Activated CD4-positive, alpha-beta memory T cell treated with anti-CD3 and anti-CD28 coated beads for 36 hours (primary cell): ENCODE data around the gene C1orf53. TPM values are rescaled to one million over a fixed set of nuclear protein-coding genes. Genes with fewer than 3 reads are reported as not detected.
"Not testable (repeated sequence)": the region's sequence is repeated elsewhere in the genome, so short reads cannot be mapped to it uniquely, and the experiment has no call there.

Source experiments
- CTCF ChIA-PET: fragments of 350-600 bp; sonication (Branson Sonifier 250); formaldehyde crosslinking; loops from one replicate; lab custom pipeline; 2021; ENCODE audit warnings: antibody characterized with exemption, inconsistent platforms; lab: Charles Lee
- POLR2A ChIA-PET: fragments of 350-600 bp; sonication (Branson Sonifier 250); formaldehyde crosslinking; loops from one replicate; lab custom pipeline; 2021; ENCODE audit warnings: antibody characterized with exemption; lab: Charles Lee
- DNase-seq: peaks from one replicate; pipeline ENCODE4 v3.0.0-alpha.2; 2020
- H3K27ac Mint-ChIP-seq: one replicate; pipeline ENCODE4 v1.8.0; 2021; ENCODE audit warnings: mixed read lengths
- H3K27me3 Mint-ChIP-seq: one replicate; pipeline ENCODE4 v1.8.0; 2021; ENCODE audit warnings: mixed read lengths
- H3K36me3 Mint-ChIP-seq: one replicate; pipeline ENCODE4 v1.8.0; 2021; ENCODE audit warnings: mixed read lengths
- H3K4me1 Mint-ChIP-seq: one replicate; pipeline ENCODE4 v1.8.0; 2021; ENCODE audit warnings: low read depth, mixed read lengths
- H3K4me3 Mint-ChIP-seq: one replicate; pipeline ENCODE4 v1.8.0; 2021; ENCODE audit warnings: mild to moderate bottlenecking, mixed read lengths
- H3K9me3 Mint-ChIP-seq: one replicate; pipeline ENCODE4 v1.8.0; 2021; ENCODE audit warnings: mixed read lengths
- intact Hi-C: fragments of 100-400 bp; cut with micrococcal nuclease; formaldehyde crosslinking; loops from one replicate; pipeline ENCODE4 v1.15.1; 2023
- total RNA-seq, 2 experiments: library from RNA; stranded (reverse); gene quantifications; one replicate each; pipeline ENCODE4 v1.2.3, GENCODE V29; 2021

Gene C1orf53
- total RNA-seq, 2 experiments from 2014 or later = 0.40 to 0.58 TPM

DNA sequence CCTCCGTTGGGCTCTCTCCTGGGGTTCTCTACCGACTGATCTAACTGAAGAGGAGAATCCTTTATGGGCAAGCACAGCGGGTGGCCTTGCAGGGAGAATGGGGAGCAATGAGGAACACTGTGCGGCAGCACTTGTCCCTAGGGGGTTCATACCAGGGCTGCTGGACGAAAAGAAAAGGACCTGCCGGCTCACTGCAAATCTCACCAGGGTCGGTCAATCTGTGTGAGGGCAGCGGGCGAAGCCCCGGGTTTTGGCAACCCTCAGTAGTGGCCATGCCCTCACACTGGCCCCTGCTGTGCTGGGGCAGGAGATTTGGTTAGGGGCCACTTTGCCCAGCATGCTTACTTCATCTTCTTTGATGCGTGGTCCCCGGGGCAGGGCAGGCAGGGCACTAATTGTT is 20.6 kb downstream of the C1orf53 start:
- no peak overlapping the region for H3K27ac Mint-ChIP-seq
- peaks cover 62% of the 10 kb centered on the region for H3K27me3 Mint-ChIP-seq
- no peaks in the 10 kb centered on the region for H3K36me3 Mint-ChIP-seq
- CTCF ChIA-PET = interaction anchor here (0.7 to 2.3 kb wide), 4 partner anchors 9 to 397 kb away, joined by 3 to 22 read pairs (median 3); partner anchors contain the start of gene C1orf53
- no peak overlapping the region for H3K4me3 Mint-ChIP-seq
- intact Hi-C loops = loop anchor here (5.0 to 10.0 kb wide), 2 partner anchors 429 to 598 kb away; no protein-coding TSS in a partner anchor
- no peak for DNase-seq
- POLR2A ChIA-PET = no interaction called here
- peaks cover 28% of the 10 kb centered on the region for H3K4me1 Mint-ChIP-seq
- no peaks in the 10 kb centered on the region for H3K9me3 Mint-ChIP-seq

DNA sequence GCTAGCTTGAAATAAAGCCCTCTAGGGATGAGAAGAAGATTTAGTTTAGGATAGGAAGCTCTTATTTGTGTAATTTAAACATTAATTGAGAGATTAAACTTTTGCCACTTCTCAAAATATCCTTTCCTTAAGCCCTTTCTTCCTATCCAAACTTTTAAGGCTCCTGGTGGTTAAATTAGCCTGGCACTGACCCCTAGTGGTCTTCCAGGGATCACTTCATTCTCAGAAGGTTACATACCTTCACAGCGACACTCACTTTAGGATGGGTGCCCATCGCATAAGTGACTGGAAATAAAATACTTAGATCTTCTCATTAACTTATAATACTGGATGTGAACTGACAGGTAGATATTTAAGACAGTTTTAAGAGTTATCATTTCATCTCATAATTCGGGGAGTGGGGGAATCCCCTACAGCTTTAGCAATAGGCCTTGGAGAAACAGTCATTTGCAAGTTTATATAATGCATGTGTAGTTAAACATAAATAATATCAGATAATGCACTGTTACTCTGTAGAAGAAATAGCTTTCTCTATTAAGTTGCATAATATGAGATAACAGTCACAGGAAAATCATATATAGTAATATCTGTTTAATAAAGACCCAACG is 22.2 kb downstream of the C1orf53 start:
- peak; percentile 45 for DNase-seq
- H3K27ac Mint-ChIP-seq = no peak overlapping the region

DNA sequence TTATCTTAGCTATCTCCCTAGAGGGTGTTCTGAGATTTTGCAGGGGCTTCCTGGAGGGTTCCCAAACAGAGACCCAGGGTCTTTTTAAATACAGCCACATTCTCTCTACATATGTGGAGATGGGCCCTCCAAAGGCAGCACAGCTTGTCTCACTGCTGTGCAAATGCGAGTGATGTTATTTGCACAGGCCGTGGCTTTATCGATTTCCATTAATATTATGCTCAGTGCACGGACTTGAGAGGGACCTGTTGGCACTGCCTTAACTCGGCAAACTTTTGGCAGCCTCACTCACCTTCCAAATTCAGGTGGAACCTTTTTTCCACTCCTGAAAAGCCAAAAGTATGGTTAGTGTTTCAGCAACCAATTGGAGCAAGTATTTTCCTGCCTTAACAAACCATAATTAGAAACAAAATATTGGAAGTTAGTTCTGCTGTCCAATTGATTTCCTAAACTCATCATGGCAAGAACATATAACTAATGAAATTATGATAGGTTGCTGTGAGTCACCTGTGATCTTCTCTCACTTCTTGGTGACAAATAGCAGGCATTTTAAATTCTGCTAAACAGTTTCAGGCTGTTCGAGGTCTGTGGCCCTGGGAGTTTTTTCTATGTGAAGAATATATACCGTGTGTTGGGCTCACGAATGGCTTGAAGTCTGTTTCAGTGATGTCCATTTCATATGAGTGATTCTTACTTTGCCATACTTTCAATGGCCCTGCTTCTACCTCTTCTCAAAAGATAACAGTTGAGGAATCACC is 25.7 kb downstream of the C1orf53 start:
- peaks cover 4% of the 10 kb centered on the region for H3K4me1 Mint-ChIP-seq
- ChIA-PET POLR2A (no interaction called here), CTCF (interaction anchor here (0.9 to 1.9 kb wide), 5 partner anchors 25 to 411 kb away, joined by 3 to 7 read pairs (median 4); partner anchors contain the start of gene C1orf53)
- no peaks in the 10 kb centered on the region for H3K36me3 Mint-ChIP-seq
- H3K9me3 Mint-ChIP-seq = no peaks in the 10 kb centered on the region
- H3K4me3 Mint-ChIP-seq = no peak overlapping the region
- DNase-seq = no peak
- H3K27me3 Mint-ChIP-seq = peaks cover 35% of the 10 kb centered on the region
- no peak overlapping the region for H3K27ac Mint-ChIP-seq
- intact Hi-C loops = loop anchor here (10.0 kb wide), 1 partner anchor 603 kb away; no protein-coding TSS in a partner anchor

More for the DNA sequence above, 22.2 kb downstream of the C1orf53 start:
- peaks cover 20% of the 10 kb centered on the region for H3K4me1 Mint-ChIP-seq
- POLR2A ChIA-PET = no interaction called here
- H3K27me3 Mint-ChIP-seq = peaks cover 56% of the 10 kb centered on the region
- H3K36me3 Mint-ChIP-seq = no peaks in the 10 kb centered on the region
- H3K4me3 Mint-ChIP-seq = no peak overlapping the region
- H3K9me3 Mint-ChIP-seq = no peaks in the 10 kb centered on the region
- CTCF ChIA-PET = interaction anchor here (0.5 to 2.4 kb wide), 24 partner anchors 9 to 808 kb away, joined by 3 to 22 read pairs (median 4); partner anchors contain the start of gene C1orf53
- intact Hi-C loops = loop anchor here (1.0 to 10.0 kb wide), 5 partner anchors 309 to 600 kb away; no protein-coding TSS in a partner anchor

DNA sequence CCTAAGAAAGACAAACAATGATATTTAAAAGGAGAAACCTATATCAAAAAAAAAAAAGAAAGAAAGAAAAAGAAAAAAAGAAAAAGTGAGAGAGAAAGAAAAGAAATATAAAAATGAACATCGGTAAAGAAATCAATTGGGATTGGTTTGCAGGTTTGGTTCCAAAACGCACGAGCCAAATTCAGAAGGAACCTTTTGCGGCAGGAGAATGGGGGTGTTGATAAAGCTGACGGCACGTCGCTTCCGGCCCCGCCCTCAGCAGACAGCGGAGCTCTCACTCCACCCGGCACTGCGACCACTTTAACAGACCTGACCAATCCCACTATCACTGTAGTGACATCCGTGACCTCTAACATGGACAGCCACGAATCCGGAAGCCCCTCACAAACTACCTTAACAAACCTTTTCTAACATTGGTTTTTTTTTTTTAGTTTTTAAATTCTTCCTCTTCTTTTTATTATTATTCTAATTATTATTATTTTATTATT is 26.5 kb downstream of the C1orf53 start:
- intact Hi-C loops = loop anchor here (10.0 kb wide), 1 partner anchor 604 kb away; no protein-coding TSS in a partner anchor
- POLR2A ChIA-PET = no interaction called here
- peak overlapping the region; percentile 65 for H3K4me3 Mint-ChIP-seq
- H3K9me3 Mint-ChIP-seq = no peaks in the 10 kb centered on the region
- H3K36me3 Mint-ChIP-seq = no peaks in the 10 kb centered on the region
- peaks cover 4% of the 10 kb centered on the region for H3K4me1 Mint-ChIP-seq
- CTCF ChIA-PET = interaction anchor here (0.7 kb wide), 1 partner anchor 399 kb away, joined by 3 read pairs; no protein-coding TSS in a partner anchor
- H3K27me3 Mint-ChIP-seq = peaks cover 40% of the 10 kb centered on the region
- H3K27ac Mint-ChIP-seq = no peak overlapping the region
- peak; percentile 43 for DNase-seq

DNA sequence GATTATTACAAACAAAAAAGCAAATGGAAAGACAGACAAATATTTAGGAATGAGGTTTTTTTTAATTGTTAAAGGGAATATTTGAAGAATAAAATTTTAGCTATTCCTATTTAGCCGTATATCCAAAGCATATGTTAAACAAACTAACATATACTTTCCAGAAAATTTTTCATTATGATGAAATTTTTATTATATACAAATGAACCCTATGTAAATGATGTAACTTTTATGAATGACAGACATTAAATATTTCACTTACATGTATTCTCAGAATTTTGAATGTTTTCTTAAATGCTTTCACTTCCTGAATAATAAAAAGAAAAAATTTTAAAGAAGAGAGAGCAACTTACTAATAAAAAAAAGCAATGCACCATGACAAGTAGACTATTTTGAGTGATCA is 30.6 kb downstream of the C1orf53 start:
- DNase-seq = no peak

DNA sequence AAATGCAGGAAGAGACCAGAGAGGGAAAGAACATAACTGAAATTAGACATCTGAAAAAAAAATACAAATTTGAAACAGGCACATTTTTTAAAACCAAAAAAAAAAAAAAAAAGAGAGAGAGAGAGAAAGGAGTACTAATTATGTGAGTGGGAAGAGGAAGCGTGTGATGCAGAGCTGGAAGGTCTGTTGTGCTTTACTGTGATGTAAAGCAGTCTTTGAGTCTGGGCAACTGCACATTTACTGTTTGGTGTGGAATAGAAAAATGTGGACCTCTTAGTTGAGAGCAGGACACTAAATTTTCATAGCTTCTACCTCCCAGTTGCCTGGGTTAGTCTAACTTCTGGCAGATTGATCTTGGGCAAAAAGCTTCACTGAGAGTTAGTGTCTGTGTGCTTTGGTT is 31.2 kb downstream of the C1orf53 start:
- no peaks in the 10 kb centered on the region for H3K36me3 Mint-ChIP-seq
- no peak overlapping the region for H3K4me3 Mint-ChIP-seq
- no peaks in the 10 kb centered on the region for H3K9me3 Mint-ChIP-seq
- H3K4me1 Mint-ChIP-seq = peaks cover 2% of the 10 kb centered on the region
- peaks cover 23% of the 10 kb centered on the region for H3K27me3 Mint-ChIP-seq
- H3K27ac Mint-ChIP-seq = no peak overlapping the region
- no peak for DNase-seq
- intact Hi-C loops = no loop called here
- POLR2A ChIA-PET = no interaction called here
- CTCF ChIA-PET = interaction anchor here (0.6 to 1.7 kb wide), 3 partner anchors 9 to 223 kb away, joined by 3 to 8 read pairs (median 4); no protein-coding TSS in a partner anchor

More for the DNA sequence above, 30.6 kb downstream of the C1orf53 start:
- Mint-ChIP-seq H3K36me3 (no peaks in the 10 kb centered on the region), H3K27me3 (peaks cover 28% of the 10 kb centered on the region), H3K4me1 (peaks cover 4% of the 10 kb centered on the region), H3K27ac (no peak overlapping the region), H3K4me3 (no peak overlapping the region), H3K9me3 (no peaks in the 10 kb centered on the region)
- intact Hi-C loops = no loop called here
- ChIA-PET POLR2A (no interaction called here), CTCF (interaction anchor here (1.7 kb wide), 1 partner anchor 8 kb away, joined by 8 read pairs; no protein-coding TSS in a partner anchor)

DNA sequence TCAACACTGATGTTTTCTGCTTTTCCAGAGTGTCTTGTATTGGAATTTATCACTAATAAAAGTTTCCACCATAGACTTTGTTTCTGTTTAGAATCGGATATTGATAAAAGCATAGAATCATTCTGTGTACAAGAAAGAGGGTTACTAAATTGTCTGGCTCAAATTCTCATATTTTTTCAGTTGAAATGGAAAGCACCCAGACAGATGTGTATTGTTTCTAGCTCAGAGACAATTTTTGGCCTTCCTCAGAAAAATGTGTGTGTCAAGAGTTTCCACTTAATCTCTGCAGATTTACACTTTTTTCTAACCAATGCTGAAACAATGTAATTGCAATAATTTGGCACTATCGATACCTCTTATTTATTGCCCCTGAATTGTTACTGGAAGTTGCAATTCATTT is 35.0 kb downstream of the C1orf53 start:
- no peaks in the 10 kb centered on the region for H3K9me3 Mint-ChIP-seq
- DNase-seq = no peak
- no peak overlapping the region for H3K4me3 Mint-ChIP-seq
- ChIA-PET CTCF (interaction anchor here (0.7 kb wide), 1 partner anchor 216 kb away, joined by 3 read pairs; no protein-coding TSS in a partner anchor), POLR2A (no interaction called here)
- H3K27me3 Mint-ChIP-seq = peaks cover 14% of the 10 kb centered on the region
- H3K36me3 Mint-ChIP-seq = no peaks in the 10 kb centered on the region
- peaks cover 4% of the 10 kb centered on the region for H3K4me1 Mint-ChIP-seq
- intact Hi-C loops = no loop called here
- no peak overlapping the region for H3K27ac Mint-ChIP-seq

DNA sequence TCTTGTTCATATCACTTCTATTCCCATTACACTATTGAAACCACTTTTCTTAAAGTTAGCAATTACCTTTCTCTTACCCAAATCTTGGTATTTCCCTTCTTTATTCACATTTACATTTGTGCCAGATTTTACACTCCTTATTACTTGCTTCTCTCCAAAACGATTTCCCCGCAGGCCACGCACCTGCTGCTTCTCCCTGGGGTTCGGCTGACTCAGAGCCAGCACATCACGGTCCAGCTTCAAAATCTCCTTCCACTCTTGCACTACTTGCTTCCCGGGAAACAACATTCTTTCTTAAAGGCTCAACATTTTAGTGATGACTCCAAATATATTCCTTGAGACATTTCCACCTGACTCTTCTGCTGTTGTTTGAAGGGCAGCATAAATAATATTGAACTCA is 35.5 kb downstream of the C1orf53 start:
- intact Hi-C loops = no loop called here
- Mint-ChIP-seq H3K27ac (no peak overlapping the region), H3K4me1 (peaks cover 4% of the 10 kb centered on the region), H3K9me3 (no peaks in the 10 kb centered on the region), H3K4me3 (no peak overlapping the region), H3K27me3 (peaks cover 12% of the 10 kb centered on the region), H3K36me3 (no peaks in the 10 kb centered on the region)
- ChIA-PET POLR2A (no interaction called here), CTCF (no interaction called here)
- no peak for DNase-seq

DNA sequence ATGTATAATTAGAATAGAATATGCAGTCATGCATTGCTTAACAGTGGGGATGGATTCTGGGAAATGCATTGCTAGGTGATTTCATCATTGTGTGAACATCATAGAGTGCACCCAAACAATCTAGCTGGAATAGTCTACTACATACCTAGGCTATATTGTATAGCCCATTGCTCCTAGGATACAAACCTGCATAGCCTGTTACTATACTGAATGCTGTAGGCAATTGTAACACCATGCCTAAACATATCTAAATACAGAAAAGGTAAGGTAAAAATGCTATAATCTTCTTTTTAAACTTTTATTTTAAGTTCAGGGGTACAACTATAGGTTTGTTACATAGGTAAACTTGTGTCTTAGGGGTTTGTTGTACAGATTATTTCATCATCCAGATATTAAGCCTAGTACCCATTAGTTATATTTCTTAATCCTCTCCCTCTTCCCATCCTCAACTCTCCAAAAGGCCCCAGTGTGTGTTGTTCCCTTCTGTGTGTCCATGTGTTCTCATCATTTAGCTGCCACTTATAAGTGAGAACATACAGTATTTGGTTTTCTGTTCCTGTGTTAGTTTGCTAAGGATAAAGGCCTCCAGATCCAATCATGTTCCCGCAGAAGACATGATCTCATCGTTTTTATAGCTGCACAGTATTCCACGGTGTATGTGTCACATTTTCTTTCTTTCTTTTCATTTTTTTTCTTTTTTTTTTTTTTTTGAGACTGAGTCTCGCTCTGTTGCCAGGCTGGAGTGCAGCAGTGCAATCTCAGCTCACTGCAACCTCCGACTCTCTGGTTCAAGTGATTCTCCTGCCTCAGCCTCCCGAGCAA is 36.9 kb downstream of the C1orf53 start:
- H3K4me3 Mint-ChIP-seq, DNase-seq, H3K27ac Mint-ChIP-seq, H3K4me1 Mint-ChIP-seq, H3K9me3 Mint-ChIP-seq, POLR2A ChIA-PET, CTCF ChIA-PET, H3K27me3 Mint-ChIP-seq, H3K36me3 Mint-ChIP-seq, intact Hi-C loops: not testable (repeated sequence)

DNA sequence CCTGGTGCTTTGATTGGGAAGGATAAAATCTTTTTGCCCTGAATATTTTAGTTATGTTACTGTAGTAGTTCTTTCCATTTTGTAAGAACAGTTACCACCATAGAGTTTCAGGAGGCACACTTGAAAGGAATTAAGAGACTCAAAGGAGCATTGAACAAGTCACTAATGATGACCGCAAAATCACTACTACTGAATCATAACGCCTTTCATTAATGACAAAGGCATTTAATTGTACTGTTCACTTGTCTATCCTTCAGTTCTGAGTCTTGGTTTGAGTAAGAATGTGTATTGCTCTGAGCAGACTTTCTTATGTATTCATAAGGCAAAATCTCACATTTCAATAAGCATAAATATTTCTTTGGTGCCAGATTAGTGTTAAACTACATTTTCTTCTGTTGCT is 39.6 kb downstream of the C1orf53 start:
- intact Hi-C loops = loop anchor here (10.0 kb wide), 1 partner anchor 313 kb away; no protein-coding TSS in a partner anchor
- H3K9me3 Mint-ChIP-seq = no peaks in the 10 kb centered on the region
- no peaks in the 10 kb centered on the region for H3K27me3 Mint-ChIP-seq
- H3K27ac Mint-ChIP-seq = peak overlapping the region; percentile 30
- no peaks in the 10 kb centered on the region for H3K36me3 Mint-ChIP-seq
- no peak overlapping the region for H3K4me3 Mint-ChIP-seq
- peaks cover 4% of the 10 kb centered on the region for H3K4me1 Mint-ChIP-seq
- POLR2A ChIA-PET = no interaction called here
- DNase-seq = no peak
- CTCF ChIA-PET = no interaction called here

DNA sequence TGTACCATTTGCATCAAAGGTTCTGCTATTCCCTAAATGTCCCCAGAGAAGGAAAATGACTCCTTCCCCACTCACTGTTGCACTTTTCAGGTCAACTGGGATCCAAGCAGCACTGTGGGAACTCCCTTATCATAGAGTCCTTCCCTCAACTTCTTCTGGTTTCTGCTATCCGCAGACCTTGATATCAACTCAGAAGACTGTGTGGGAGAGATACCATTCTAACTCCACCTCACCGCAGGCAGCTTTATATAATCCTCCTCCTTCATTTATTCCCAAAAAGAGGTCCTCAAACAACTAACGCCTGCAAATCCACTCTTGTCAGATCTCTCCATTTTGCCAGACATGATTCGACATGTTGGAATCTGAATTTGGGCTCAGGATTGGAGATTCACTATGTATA is 42.1 kb downstream of the C1orf53 start:
- DNase-seq = no peak
- Mint-ChIP-seq H3K27ac (no peak overlapping the region), H3K27me3 (no peaks in the 10 kb centered on the region), H3K4me3 (no peak overlapping the region), H3K4me1 (peaks cover 19% of the 10 kb centered on the region), H3K36me3 (no peaks in the 10 kb centered on the region), H3K9me3 (no peaks in the 10 kb centered on the region)
- POLR2A ChIA-PET = no interaction called here
- intact Hi-C loops = loop anchor here (10.0 kb wide), 1 partner anchor 310 kb away; no protein-coding TSS in a partner anchor
- CTCF ChIA-PET = interaction anchor here (1.3 to 1.5 kb wide), 2 partner anchors 20 to 742 kb away, joined by 3 to 4 read pairs; no protein-coding TSS in a partner anchor
